Dendritic cell treated with granulocyte-macrophage colony-stimulating factor and Interleukin-4, amounts not matched to agents 40 ng/mL and 50 ng/mL, for 4 days (primary cell): ENCODE results near the gene PIK3R6.

Experiments
- H3K27ac Mint-ChIP-seq: one replicate; pipeline ENCODE4 v1.8.0; 2022; ENCODE audit warnings: mild to moderate bottlenecking, mixed read lengths
- H3K27me3 Mint-ChIP-seq: one replicate; pipeline ENCODE4 v1.8.0; 2022; ENCODE audit warnings: mild to moderate bottlenecking, mixed read lengths
- H3K36me3 Mint-ChIP-seq: one replicate; pipeline ENCODE4 v1.8.0; 2022; ENCODE audit warnings: low read depth, mixed read lengths
- H3K4me1 Mint-ChIP-seq: one replicate; pipeline ENCODE4 v1.8.0; 2022; ENCODE audit warnings: low read depth, mixed read lengths
- H3K4me3 Mint-ChIP-seq: one replicate; pipeline ENCODE4 v1.8.0; 2022; ENCODE audit warnings: mild to moderate bottlenecking, moderate library complexity, mixed read lengths
- H3K9me3 Mint-ChIP-seq: one replicate; pipeline ENCODE4 v1.8.0; 2022; ENCODE audit warnings: mixed read lengths
- intact Hi-C: fragments of 100-400 bp; cut with micrococcal nuclease; formaldehyde crosslinking; loops from one replicate; pipeline ENCODE4 v1.15.0; 2022

The PIK3R6 gene

DNA sequence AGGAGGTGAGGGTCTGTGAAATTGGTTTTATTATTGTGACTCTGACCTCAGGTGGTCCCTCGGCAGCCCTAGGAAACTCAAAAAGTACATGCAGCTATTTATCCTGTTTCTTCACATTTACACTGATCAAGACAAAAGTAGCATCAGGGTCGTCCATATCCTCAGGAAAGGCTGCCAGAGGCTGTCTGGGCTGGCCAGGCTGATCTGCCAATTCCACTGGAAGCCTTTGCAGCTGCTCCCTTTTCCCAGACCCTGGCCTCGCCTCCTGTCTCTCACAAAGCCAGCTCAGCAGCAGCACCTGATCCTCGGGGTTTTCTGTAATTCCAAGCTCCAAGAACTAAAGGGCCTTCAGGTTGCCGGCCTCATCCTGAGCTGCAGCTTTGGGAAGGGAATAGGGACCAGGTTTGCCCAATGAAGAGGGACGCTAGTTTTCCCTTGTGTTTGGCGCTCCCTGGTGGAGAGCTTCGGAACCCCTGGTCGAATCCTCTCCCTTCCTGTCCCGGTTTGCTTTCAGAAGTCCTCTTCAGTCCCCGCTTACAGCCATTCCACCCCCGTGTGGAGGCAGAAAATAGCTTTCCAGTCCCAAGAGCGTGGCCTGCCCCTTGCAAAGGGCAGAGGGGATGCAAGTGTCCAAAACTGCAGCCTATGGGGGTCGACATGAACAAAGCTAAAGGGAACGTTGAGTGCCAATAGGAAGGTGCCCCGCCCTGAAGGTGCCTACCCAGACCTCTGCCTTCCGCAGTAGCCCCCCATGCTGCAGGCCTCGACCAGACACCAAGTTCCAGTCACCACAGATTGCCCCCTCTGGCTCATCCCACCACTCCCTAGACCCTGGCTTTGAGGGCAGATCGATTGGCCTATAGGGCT is 81.7 kb downstream of the PIK3R6 start:
- Mint-ChIP-seq H3K4me1 (peaks cover 28% of the 10 kb centered on the region), H3K27me3 (no peaks in the 10 kb centered on the region), H3K27ac (peak overlapping the region; percentile 22), H3K4me3 (no peak overlapping the region), H3K36me3 (no peaks in the 10 kb centered on the region), H3K9me3 (no peaks in the 10 kb centered on the region)
- intact Hi-C loops: loop anchor here (1.0 to 10.0 kb wide), 3 partner anchors 31 to 375 kb away; no protein-coding TSS in a partner anchor

DNA sequence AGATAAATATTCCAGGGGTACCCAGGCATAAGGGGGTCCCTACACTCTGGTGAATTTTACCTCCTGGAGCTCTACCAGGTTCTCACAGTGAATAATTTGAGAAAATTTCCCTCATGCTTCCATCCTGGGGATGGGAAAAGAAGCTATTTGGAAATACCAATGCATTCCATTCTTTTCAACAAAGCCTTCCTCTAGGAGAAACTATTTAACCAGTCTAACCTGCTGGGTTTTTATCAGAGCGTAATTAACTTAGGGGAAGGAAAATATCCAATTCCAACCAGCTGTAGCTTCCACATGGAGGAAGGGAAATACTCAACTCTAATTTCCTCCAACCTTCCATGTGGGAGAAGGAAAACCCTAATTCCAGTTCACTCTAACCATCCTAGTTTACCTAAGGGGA is 85.3 kb downstream of the PIK3R6 start:
- H3K4me1 Mint-ChIP-seq: peaks cover 39% of the 10 kb centered on the region
- peak overlapping the region; percentile 46 for H3K27ac Mint-ChIP-seq
- intact Hi-C loops: loop anchor here (10.0 kb wide), 1 partner anchor 207 kb away; no protein-coding TSS in a partner anchor

DNA sequence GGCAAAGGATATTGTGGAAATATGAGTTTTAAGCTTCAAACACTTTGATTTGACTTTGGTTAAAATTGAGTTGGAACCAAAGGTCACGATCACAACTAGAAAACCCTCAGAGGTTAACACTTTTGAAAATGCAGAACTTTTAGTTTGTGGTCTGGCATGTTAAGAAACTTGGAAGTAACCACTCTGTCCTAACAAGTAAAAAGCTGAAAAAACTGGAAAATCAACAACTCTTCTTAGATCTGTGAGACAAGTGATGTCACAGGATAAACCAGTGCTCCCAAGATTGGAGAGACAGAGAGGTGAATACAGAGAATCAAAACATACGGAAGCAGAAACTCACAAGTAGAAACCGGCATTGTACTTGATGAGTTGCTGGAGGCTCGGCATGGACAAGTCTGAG is 85.7 kb downstream of the PIK3R6 start:
- Mint-ChIP-seq H3K9me3 (no peaks in the 10 kb centered on the region), H3K4me1 (peaks cover 43% of the 10 kb centered on the region), H3K4me3 (no peak overlapping the region), H3K27me3 (no peaks in the 10 kb centered on the region), H3K27ac (peak overlapping the region; percentile 46), H3K36me3 (no peaks in the 10 kb centered on the region)
- intact Hi-C loops: loop anchor here (10.0 kb wide), 1 partner anchor 207 kb away; no protein-coding TSS in a partner anchor

More for the DNA sequence above, 85.3 kb downstream of the PIK3R6 start:
- Mint-ChIP-seq H3K27me3 (no peaks in the 10 kb centered on the region), H3K9me3 (no peaks in the 10 kb centered on the region), H3K36me3 (no peaks in the 10 kb centered on the region), H3K4me3 (no peak overlapping the region)

DNA sequence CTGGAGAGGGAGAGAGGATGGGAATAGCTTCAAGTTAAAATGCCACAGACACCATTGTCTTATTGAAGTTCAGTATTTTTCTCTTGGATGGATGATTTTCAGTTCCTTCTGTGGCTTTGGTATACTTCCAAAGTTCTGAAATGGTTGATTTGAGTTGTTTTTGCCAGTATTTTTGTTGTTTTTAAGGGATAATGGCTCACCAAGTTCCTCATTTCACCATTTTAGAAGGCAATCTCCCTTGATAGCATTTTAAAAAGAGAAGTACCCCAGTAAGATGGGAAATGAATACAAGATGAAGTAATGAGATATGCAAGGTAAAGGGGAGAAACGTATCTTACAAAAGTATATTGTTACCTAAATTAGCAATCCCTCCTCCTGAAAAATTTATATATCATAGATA is 90.6 kb downstream of the PIK3R6 start:
- Mint-ChIP-seq H3K9me3 (peaks cover 9% of the 10 kb centered on the region), H3K4me3 (no peak overlapping the region), H3K36me3 (no peaks in the 10 kb centered on the region), H3K27ac (peak overlapping the region; percentile 73), H3K27me3 (no peaks in the 10 kb centered on the region), H3K4me1 (peaks cover 51% of the 10 kb centered on the region)
- intact Hi-C loops: no loop called here

DNA sequence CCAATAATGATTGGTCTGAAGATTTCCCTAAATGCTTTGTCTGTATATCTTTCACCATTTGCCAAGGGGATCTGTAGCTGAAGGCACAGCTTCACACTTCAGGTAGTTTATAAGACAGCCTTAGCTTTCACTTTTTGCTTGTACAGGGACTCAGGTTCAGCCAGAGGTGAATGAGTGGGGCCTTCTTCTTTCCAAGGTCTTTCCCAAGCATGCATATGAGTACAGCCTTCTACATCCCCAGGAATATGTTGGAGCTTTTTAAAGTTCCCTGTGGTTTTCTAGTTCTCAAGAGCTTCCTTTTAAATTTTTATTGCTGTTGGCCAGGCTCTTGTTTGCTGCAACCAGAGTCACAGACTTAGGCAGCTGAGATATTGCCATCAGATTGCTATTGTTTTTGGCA is 91.2 kb downstream of the PIK3R6 start:
- no peak overlapping the region for H3K4me3 Mint-ChIP-seq
- intact Hi-C loops: no loop called here
- H3K36me3 Mint-ChIP-seq: no peaks in the 10 kb centered on the region
- peaks cover 45% of the 10 kb centered on the region for H3K4me1 Mint-ChIP-seq
- peak overlapping the region; percentile 73 for H3K27ac Mint-ChIP-seq
- H3K27me3 Mint-ChIP-seq: no peaks in the 10 kb centered on the region
- H3K9me3 Mint-ChIP-seq: peaks cover 9% of the 10 kb centered on the region

DNA sequence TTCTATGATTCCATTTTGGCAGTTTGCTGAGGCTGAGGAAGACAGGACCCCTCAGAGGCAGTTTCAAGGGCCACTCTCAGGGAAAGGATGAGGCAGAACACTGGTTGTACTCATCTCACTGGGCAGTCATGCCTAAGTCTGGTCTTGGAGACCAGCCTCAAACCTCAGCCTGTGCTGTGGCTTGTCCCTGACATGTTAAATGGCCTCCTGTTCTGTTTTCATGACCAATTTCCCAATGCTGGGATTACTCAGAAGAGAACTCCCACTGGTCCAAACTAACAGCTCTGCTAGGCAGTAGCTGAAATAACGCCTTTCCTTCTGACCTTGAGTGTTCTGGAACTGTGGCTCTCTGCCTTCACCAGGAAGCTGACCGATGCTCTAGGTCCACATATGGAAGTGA is 100.7 kb downstream of the PIK3R6 start:
- H3K27me3 Mint-ChIP-seq: peaks cover 8% of the 10 kb centered on the region
- intact Hi-C loops: no loop called here
- H3K4me1 Mint-ChIP-seq: peaks cover 11% of the 10 kb centered on the region
- no peak overlapping the region for H3K4me3 Mint-ChIP-seq
- no peak overlapping the region for H3K27ac Mint-ChIP-seq
- peaks cover 8% of the 10 kb centered on the region for H3K9me3 Mint-ChIP-seq
- H3K36me3 Mint-ChIP-seq: no peaks in the 10 kb centered on the region

DNA sequence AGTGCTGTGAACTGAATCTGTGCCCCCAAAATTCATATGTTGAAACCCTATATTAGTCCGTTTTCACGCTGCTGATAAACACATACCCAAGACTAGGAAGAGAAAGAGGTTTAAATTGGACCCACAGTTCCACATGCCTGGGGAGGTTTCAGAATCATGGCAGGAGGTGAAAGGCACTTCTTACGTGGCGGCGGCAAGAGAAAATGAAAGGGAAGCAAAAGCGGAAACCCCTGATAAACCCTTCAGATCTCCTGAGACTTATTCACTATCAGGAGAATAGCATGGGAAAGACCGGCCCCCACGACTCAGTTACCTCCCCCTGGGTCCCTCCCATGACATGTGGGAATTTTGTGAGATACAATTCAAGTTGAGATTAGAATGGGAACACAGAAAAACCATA is 105.5 kb downstream of the PIK3R6 start:
- peaks cover 10% of the 10 kb centered on the region for H3K9me3 Mint-ChIP-seq
- H3K4me1 Mint-ChIP-seq: no peaks in the 10 kb centered on the region
- H3K4me3 Mint-ChIP-seq: no peak overlapping the region
- intact Hi-C loops: no loop called here
- H3K36me3 Mint-ChIP-seq: no peaks in the 10 kb centered on the region
- peaks cover 11% of the 10 kb centered on the region for H3K27me3 Mint-ChIP-seq
- no peak overlapping the region for H3K27ac Mint-ChIP-seq

DNA sequence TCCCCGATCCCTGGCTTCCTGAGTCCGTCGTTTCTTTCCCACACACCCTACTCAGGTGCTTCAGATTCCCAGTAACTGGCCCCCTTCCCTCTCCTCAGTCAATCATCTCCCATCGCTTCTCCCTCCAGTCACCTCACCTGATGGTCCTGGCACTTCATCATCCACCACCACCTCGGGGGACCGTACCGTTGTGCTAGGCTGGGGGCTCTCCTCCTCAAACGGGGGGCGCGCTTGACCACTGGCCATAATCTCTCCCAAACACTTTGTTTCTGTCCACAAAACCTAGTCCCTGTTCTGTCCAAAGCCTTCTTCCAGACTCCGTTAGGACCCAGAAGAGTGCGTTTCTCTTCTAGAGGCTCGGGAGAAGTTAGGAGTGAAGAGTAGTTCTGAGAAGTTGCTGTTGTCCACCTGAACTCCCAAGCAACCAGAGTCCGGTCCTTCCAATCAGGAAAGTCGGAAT is 109.3 kb downstream of the PIK3R6 start, which contains the start of gene SPDYE4:
TSS of gene SPDYE4 (minus strand) at position 410 of the 460 bp plus-strand sequence. CDS start at position 246, 164 bp downstream.
- peak within 1 kb of the TSS; percentile 6 for H3K27ac Mint-ChIP-seq
- H3K36me3 Mint-ChIP-seq: no peaks in the 10 kb centered on the region
- H3K4me3 Mint-ChIP-seq: no peak within 1 kb of the TSS
- peaks cover 20% of the 10 kb centered on the region for H3K27me3 Mint-ChIP-seq
- intact Hi-C loops: loop anchor here (10.0 kb wide), 1 partner anchor 237 kb away; no protein-coding TSS in a partner anchor
- peaks cover 10% of the 10 kb centered on the region for H3K9me3 Mint-ChIP-seq
- H3K4me1 Mint-ChIP-seq: no peaks in the 10 kb centered on the region

DNA sequence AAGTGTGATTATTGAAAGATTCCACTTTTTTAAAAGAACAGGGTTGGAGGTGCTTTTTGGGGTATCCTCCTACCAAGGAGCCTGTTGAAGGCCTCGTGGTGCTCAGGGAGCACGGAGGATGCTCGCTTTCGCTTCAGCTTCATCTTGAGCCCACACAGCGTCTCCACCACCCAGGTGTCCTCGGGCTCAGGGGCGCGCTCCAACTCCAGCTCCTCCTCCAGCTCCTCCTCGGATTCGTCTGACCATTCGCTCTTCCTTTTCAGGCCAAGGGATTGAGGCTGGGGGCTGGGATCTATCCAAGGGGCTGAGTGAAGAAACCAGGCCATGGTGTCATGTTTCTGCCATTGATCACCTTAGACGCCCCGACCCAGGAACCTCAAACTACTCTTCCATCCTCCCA is 110.3 kb downstream of the PIK3R6 start:
- Mint-ChIP-seq H3K9me3 (peaks cover 7% of the 10 kb centered on the region), H3K27ac (peak overlapping the region; percentile 6), H3K36me3 (no peaks in the 10 kb centered on the region), H3K4me3 (no peak overlapping the region), H3K4me1 (no peaks in the 10 kb centered on the region), H3K27me3 (peaks cover 20% of the 10 kb centered on the region)
- intact Hi-C loops: loop anchor here (10.0 kb wide), 1 partner anchor 238 kb away; no protein-coding TSS in a partner anchor

DNA sequence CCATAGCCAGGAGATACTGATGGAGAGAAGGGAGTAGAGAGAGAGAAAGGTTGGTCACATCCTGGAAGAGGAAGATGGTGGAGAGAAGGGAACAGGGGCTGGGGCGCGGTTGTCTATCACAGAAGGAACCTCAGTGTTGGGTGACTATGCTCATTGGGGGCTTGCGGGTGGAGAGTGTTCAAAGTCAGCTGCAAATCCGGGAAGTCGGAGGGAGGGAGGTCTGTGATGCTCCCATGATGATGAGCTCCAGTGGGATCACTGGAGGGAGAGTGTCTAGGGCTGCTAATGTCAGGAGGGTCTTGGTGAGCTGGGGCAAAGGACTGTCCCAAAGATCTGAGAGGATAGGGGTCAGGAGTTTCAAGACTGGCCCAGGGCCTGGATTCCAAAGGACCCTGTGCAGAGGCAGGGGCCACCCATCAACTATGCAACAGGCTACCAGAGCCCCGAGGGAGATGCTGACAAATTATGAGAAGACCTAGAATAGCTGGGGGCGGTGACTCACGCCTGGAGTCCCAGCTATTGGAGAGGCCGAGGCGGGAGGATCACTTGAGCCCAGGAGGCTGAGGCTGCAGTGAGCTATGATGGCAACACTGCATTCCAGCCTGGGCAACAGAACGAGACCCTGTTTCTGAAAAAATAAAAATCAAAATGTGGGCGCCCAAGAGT is 111.8 kb downstream of the PIK3R6 start:
- Mint-ChIP-seq H3K4me1 (no peaks in the 10 kb centered on the region), H3K27me3 (peaks cover 19% of the 10 kb centered on the region), H3K4me3 (no peak overlapping the region), H3K27ac (no peak overlapping the region), H3K36me3 (no peaks in the 10 kb centered on the region), H3K9me3 (no peaks in the 10 kb centered on the region)
- intact Hi-C loops: loop anchor here (10.0 kb wide), 1 partner anchor 239 kb away; no protein-coding TSS in a partner anchor

DNA sequence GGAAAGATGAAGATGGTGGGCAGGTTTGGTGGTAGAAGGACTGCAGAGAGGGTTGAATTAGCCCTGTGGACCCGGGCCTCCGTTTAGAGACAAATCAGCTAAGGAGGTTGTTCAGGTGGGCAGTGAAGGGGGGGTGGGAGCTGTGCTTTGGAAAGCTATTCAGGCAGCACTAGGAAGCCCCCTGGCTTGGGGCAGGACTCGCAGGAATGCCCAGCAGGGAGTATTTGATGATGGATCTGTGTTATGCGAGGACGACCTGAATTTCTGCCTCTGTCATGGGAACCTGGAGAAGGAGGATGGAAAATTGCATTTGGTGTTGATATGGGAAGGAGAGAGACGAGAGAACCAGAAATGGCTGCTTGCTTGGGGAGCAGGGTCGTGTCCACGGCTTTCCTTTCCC is 112.6 kb downstream of the PIK3R6 start:
- intact Hi-C loops: loop anchor here (1.0 to 10.0 kb wide), 2 partner anchors 30 to 240 kb away; no protein-coding TSS in a partner anchor
- H3K27ac Mint-ChIP-seq: no peak overlapping the region
- no peak overlapping the region for H3K4me3 Mint-ChIP-seq
- no peaks in the 10 kb centered on the region for H3K4me1 Mint-ChIP-seq
- no peaks in the 10 kb centered on the region for H3K36me3 Mint-ChIP-seq
- H3K9me3 Mint-ChIP-seq: no peaks in the 10 kb centered on the region
- H3K27me3 Mint-ChIP-seq: peaks cover 19% of the 10 kb centered on the region

DNA sequence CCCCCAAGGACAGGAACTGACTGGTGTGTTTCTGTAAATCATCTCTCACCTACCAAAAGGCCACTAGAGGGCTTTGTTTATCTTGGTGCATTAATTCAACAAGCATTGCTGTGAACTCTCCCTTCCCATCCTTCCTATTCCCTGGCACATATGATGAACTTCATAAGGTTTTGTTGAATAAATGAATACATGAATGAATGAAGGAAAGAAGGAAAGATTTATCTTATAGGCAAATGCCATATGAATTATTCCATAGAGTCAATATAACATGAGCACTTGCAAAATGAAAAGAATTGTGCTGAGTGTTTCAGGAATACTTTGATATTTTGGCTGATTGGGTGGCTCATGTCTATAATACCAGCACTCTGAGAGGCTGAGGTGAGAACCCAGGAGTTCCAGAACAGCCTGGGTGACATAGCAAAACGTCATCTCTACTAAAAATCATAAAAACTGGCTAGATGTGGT is 113.5 kb downstream of the PIK3R6 start:
- no peak overlapping the region for H3K27ac Mint-ChIP-seq
- peaks cover 19% of the 10 kb centered on the region for H3K27me3 Mint-ChIP-seq
- H3K9me3 Mint-ChIP-seq: no peaks in the 10 kb centered on the region
- H3K36me3 Mint-ChIP-seq: no peaks in the 10 kb centered on the region
- no peak overlapping the region for H3K4me3 Mint-ChIP-seq
- no peaks in the 10 kb centered on the region for H3K4me1 Mint-ChIP-seq
- intact Hi-C loops: loop anchor here (1.0 to 10.0 kb wide), 2 partner anchors 31 to 241 kb away; no protein-coding TSS in a partner anchor

DNA sequence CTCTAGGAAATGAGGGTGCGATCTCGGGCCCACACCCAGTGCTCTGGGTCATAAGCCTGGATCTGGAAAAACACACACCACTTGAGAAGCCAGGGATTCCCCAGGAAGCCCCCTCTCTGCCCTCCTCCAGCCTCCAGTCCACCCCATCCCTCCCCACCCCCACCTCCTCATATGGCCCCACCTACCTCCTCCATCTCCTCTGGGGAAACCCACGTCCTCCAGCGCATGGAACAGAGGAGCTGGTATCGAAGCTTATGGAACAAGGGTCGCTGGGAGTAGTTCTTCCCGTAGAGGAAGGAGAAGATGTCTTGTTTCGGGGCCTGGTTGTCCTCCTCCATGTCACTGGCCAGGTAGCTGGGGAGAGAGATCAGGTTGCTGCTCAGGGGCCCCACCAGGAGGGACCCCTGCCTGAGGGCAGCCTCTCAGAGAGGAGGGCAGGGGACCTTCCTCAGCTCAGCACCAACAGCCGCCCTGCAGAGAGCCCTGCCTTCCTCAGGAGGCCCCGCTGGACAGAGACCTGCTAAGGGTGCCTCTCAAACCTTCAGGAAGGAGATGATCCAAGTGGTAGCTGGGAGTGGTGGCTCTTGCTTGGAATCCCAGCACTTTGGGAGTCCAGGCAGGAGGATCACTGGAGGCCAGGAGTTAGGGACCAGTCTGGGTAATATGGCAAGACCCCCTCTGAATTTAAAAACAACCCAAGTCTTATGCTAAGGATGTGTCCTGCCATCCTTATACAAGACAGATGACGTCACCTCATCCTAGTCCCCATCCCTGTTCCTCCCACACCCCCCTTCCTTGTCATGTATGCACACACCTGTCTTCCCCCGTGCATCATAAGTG is 114.1 kb downstream of the PIK3R6 start:
- Mint-ChIP-seq H3K9me3 (no peaks in the 10 kb centered on the region), H3K36me3 (no peaks in the 10 kb centered on the region), H3K27me3 (peaks cover 19% of the 10 kb centered on the region), H3K4me1 (no peaks in the 10 kb centered on the region), H3K4me3 (no peak overlapping the region), H3K27ac (no peak overlapping the region)
- intact Hi-C loops: loop anchor here (10.0 kb wide), 1 partner anchor 241 kb away; no protein-coding TSS in a partner anchor
